SK-N-SH treated with all-trans-retinoic acid at 6 μM for 48 hours (cell line): ENCODE data around the gene RASSF4.

Experiments used
- ARNTL ChIP-seq: fragments of 450-650 bp; formaldehyde crosslinking; IDR thresholded peaks from 2 replicates; pipeline ENCODE4 v1.5.0; 2020; ENCODE audit warnings: low read depth, mild to moderate bottlenecking, moderate library complexity, borderline replicate concordance
- CREB5 ChIP-seq: fragments of 250-450 bp; sonication (Bioruptor Pico); IDR thresholded peaks from 2 replicates; pipeline ENCODE4 v1.5.1; 2020; ENCODE audit warnings: low read depth, mild to moderate bottlenecking, moderate library complexity
- CSDC2 ChIP-seq: fragments of 250-450 bp; sonication (Bioruptor Pico); IDR thresholded peaks from 2 replicates; pipeline ENCODE4 v1.5.0; 2020; ENCODE audit warnings: mild to moderate bottlenecking, moderate library complexity
- ESRRG ChIP-seq: fragments of 250-450 bp; sonication (Bioruptor Pico); IDR thresholded peaks from 2 replicates; pipeline ENCODE4 v1.6.1; 2021; ENCODE audit warnings: mild to moderate bottlenecking
- TOX ChIP-seq: fragments of 250-450 bp; sonication (Bioruptor Pico); IDR thresholded peaks from 2 replicates; pipeline ENCODE4 v1.8.0; 2021; ENCODE audit warnings: mild to moderate bottlenecking, moderate library complexity, borderline replicate concordance
- ZFP30 ChIP-seq: fragments of 450-650 bp; formaldehyde crosslinking; IDR thresholded peaks from 2 replicates; pipeline ENCODE4 v1.5.0; 2022; ENCODE audit warnings: mild to moderate bottlenecking, moderate library complexity

DNA sequence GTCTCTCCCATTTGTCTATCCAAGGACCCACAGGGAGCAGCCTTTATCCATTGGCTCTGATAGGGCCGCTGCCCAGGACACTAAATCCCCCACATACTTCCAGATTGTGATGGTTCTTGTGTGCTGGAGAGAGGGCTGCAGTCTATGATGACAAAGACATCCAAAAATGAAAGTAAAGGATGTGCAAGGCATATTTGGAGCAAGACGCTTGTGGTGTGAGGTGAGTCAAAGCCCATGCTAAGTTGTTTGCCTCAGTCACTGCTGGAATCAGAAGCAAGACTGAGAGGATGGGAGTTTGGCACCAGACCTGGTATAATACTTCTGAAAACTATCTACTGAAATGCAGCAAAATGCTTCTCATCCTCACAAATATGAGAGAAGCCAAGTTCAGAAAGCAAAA is 63.8 kb downstream of the RASSF4 start:
- TF ChIP-seq CREB5 (CRISPR knock-in tag) (no peak), TOX (CRISPR knock-in tag) (no peak), ARNTL (CRISPR knock-in tag) (no peak), ZFP30 (CRISPR knock-in tag) (no peak), ESRRG (CRISPR knock-in tag) (no peak), CSDC2 (no peak)
